HG03520 (cell line): Measurements from ENCODE around the gene ZNF846.
A peak's percentile ranks its signal among the peaks of the same experiment; 100 is the strongest.
"Not testable (repeated sequence)": the region's sequence is repeated elsewhere in the genome, so short reads cannot be mapped to it uniquely, and the experiment has no call there.

ENCODE experiments used
- ATAC-seq: cut with Tn5 transposase; IDR thresholded peaks from one replicate; pipeline ENCODE4 v1.9.1; 2021; ENCODE audit warnings: mild to moderate bottlenecking, moderate library complexity; ENCODE audit not compliant: unreplicated experiment

Gene ZNF846

GRCh38 chr19:9768175-9769112 is at the start of gene ZNF846:
Gene ZNF846 (minus strand): TSS chr19:9768738. CDS start chr19:9764950, 3,788 bp downstream.
- peak; percentile 94 for ATAC-seq

- no peak for ATAC-seq
Measured at GRCh38 chr19:9818175-9818733, 49.7 kb upstream of the ZNF846 start.

- no peak for ATAC-seq
Measured at GRCh38 chr19:9811139-9811538, 42.6 kb upstream of the ZNF846 start.

- ATAC-seq, result no peak
Measured at GRCh38 chr19:9808855-9809824, 40.6 kb upstream of the ZNF846 start.

DNA sequence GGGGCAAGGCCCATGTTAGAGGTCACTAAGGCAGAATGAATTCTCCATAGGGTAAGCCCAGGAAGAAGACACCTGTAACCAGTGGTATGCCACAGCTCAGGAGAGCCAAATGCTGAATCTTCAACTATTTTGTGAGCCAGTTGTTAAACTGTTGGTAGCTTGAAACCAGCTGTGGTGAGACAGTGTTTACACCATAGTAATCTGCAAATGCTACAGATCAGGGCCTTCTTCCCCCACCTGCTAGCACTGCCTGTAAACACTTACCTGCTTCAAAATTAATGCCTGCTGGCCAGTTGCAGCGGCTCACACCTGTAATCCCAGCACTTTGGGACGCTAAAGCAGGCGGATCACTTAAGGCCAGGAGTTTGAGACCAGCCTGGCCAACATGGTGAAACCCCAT is 38.3 kb upstream of the ZNF846 start:
- ATAC-seq, result no peak

DNA sequence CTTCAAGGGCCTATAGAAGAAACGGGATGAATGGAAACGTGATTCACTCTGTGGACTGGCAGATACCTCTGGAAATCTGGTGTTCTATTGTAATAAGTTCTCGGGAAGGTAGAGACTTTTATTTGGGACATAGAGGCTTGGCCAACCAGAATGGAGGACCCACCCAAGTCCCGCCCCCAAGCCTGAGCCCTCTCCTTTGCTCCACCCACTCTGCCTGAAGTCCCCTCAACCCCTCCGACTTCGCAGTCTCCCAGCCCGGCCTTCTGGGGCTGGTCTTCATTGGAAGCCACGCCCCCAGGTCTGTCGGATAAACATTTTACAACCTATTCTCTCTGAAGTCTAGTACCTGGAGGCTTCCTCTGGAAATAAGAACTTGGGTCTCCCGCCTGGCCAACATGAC is 33.4 kb upstream of the ZNF846 start:
- no peak for ATAC-seq

DNA sequence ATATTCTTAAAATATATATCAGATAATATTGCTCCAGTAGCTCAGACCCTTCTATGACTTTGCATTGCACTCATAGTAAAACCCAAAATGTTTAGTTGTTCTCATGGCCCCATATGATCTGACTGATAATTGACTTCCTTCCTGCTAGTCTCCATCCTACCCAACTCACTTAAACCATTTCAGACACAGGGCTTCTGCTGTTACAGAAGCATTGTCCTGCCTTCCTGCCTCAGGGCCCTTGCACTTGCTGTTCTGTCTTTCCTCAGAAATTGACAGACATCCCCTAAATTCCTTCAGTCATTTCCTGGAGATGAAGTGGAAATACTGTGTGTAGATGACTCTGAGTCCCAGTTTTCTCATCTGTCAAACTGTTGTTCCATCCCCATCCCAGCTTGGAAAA is 30.6 kb upstream of the ZNF846 start:
- ATAC-seq, result no peak

GRCh38 chr19:9797871-9798270 is 29.3 kb upstream of the ZNF846 start:
- no peak for ATAC-seq

DNA sequence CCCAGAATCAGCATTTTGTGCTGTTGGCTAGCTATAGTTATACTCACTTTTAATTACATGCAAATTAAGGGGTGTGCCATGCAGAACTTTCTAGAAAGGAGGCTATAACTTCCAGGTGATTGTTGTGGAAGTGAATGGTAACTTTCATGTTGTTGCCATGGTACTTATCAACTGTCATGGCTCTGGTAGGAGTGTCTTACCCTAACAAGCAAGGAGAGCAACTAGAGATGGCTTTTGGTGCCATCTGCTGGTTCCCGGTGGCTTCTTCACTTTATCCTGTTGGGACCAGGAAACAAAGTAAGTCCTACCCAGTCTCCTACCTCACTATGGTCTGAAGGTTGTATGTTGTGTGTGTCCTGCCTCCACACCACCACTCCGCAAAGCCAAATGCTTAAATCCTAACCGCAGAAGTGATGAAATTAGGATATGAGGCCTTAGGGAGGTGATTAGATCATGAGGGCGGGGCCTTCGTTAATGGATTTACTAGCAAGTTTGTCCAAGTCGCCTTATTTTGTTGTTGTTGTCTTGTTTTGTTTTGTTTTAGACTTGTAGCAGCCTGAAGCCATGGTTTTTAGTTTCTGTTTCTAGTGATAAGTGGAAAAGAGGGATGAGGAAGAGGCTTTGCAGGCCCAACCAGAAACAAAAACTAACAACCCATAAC is 27.7 kb upstream of the ZNF846 start:
- ATAC-seq, result no peak

DNA sequence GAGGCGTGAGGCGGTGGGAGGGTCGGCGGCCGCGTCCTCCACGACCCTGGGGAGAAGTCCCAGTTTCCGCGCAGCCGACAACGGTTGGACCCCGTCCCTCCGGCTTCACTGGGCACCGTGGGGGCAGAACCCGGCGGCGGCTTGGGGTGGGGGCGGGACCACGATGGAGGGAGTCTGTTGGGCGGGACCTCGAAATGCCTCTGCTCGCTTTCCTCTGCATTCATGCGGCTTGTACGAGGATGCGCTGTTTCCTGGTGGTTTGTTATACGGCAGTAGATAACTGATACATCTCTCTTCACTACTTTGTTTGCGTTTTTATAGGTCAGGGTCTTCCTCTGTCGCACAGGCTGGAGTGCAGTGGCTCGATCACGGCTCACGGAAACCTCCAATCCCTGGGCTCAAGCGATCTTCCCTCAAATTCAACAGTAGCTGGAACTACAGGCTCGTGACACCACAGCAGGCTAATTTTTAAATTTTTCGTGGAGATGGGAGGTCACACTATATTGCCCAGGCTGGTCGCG is 24.6 kb upstream of the ZNF846 start:
- no peak for ATAC-seq

DNA sequence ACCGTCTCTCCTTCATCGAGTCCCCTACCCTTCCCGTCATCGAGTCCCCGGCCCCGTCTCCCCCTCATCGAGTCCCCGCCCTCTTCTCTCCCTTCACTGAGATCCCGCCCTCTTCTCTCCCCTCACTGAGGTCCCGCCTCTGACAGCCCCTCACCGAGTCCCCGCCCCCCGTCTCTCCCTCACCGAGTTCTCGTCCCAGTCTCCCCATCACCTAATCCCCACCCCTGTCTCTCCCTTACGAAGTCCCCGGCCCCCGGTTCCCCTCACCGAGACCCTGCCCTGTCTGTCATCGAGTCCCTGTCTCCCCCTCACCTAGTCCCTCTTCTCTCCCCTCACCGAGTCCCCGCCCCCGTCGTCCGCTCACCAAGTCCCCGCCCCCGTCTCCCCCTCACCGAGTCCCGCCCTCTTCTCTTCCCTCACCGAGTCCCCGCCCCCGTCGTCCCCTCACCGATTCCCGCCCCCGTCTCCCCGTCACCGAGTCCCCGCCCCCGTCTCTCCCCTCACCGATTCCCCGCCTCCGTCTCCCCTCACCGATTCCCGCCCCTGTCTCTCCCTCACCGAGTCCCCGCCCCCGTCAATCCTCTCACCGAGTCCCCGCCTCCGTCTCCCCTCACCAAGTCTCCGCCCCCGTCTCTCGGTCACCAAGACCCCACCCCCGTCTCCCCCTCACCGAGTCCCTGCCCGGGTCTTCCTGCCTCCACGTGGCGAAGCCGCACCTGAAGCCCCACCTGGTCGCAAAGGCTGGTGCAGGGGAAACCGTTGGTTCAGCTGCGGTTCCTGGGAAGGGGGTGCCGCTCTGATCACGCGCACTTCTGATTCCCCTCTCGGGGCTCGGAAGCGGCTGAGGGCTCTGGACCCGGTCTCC is 23.9 kb upstream of the ZNF846 start:
- ATAC-seq, result no peak

DNA sequence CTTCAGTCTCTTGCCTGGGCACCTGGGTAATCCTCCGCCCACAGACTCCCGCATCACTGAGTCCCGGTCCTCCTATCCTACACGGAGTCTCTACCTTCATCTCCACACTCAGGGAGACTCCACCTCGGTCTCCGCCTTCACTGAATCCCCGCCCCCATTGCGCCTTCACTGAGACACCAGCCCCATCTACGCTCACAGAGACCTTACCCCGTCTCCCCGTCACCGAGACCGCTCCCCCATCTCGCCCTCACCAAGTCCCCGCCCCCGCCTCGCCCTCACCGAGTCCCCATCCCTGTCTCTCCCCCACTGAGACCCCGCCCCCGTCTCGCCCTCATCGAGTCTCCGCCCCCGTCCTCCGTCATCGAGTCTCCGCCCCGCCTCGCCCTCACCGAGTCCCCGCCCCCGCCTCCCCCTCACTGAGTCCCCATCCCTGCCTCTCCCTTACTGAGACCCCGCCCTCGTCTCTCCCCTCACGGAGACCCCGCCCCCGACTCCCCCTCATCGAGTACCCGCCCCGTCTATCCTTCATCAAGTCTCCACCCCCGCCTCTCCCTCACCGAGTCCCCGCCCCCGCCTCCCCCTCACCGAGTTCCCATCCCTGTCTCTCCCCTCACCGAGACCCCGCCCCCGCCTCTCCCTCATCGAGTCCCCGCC is 23.1 kb upstream of the ZNF846 start:
- peak; percentile 32 for ATAC-seq

DNA sequence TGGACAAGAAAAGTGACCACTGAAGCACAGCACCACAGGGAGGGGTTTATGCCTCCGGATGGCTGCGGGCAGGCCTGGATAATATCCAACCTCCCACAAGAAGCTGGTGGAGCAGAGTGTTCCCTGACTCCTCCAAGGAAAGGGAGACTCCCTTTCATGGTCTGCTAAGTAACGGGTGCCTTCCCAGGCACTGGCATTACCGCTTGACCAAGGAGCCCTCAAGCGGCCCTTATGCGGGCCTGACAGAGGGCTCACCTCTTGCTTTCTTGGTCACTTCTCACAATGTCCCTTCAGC is 22.5 kb upstream of the ZNF846 start:
- ATAC-seq, result not testable (repeated sequence)

GRCh38 chr19:9789579-9789978 is 21.0 kb upstream of the ZNF846 start:
- ATAC-seq, result not testable (repeated sequence)

GRCh38 chr19:9789066-9789465 is 20.5 kb upstream of the ZNF846 start:
- no peak for ATAC-seq

- ATAC-seq, result not testable (repeated sequence)
Measured at GRCh38 chr19:9788604-9789003, 20.1 kb upstream of the ZNF846 start.

DNA sequence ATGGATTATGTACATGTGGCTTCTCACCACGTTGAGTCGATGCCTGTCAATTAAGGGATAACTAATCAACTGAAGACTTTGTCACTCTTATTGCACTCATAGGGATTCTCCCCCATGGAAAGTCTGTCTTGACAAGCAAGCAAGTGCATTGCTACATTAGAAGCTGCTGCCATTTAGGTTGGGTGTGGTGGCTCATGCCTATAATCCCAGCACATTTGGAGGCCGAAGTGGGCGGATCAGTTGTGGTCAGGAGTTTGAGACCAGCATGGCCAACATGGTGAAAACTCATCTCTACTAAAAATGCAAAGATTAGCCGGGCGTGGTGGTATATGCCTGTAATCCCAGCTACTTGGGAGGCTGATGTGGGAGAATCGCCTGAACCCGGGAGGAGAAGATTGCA is 18.3 kb upstream of the ZNF846 start:
- no peak for ATAC-seq

DNA sequence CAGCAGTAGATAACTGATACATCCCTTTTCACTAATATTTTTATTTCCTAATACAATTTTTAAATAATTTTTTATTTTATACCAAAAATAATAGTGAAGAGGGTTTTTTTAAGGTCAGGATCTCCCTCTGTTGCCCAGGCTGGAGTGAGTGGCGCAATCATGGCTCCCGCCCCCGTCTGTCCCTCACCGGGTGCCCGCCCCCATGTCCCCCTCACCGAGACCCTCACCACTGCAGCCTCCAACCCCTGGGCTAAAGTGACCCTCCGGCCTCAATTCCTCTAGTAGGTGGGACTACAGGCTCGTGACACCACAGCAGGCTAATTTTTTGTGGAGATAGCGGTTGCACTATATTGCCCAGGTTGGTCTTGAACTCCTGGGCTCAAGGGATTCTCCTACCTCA is 17.8 kb upstream of the ZNF846 start:
- no peak for ATAC-seq
